GM10266 (cell line): ENCODE data around the gene UBE2N.
A peak's percentile ranks its signal among the peaks of the same experiment; 100 is the strongest.
"Not testable (repeated sequence)": the region's sequence is repeated elsewhere in the genome, so short reads cannot be mapped to it uniquely, and the experiment has no call there.

Source experiments
- DNase-seq: peaks from one replicate; pipeline ENCODE4 v3.0.0; 2012; ENCODE audit errors: extremely low spot score
- CTCF ChIP-seq: IDR thresholded peaks from 2 replicates; pipeline ENCODE4 v1.5.1; 2012; ENCODE audit warnings: mild to moderate bottlenecking, low read depth; ENCODE audit not compliant: control insufficient read depth, insufficient read depth; ENCODE audit errors: missing control alignments

The UBE2N gene

DNA sequence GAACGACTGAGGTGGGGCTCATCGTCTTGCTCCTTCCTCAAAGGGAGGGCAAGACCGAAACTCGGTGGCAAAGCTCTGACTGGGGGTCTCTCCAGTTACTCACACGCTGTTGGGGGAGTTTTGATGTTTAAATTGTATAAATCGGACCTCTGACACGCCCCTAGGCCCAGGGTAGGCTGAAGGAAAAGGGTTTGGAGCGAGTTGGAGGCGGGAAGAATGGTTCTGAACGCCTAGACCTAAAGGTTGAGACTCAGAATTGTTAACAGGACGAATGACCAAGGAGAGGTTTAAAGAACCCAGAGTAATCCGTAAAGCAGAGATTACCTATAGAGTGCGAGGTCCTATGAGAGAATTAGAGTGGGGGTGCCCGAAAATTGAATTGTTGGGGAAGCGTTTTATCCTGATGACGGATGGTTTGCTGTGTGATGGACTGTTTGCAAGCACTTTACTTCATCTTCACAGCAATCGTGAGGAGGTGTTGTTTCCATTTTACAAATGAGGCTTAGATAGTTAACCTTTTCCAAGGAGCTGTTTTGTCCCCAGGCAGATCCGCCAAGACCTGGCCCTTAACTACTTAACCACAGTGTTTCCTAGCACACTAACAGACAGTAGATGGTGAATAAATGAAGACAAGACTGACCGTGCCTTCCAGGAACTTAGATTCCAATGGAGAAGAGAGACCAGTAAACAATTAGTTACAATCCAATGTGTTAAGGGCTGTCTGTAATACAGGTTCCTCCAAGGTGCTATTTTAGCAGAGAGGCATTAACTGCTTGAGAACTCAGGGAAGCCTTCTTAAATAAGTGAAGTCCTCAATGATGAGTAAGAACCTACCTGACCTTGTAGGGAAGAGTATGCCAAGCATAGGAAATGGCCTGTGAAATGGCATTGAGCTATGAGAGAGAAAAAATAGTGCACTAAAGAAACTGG lies 929 bp upstream of the UBE2N start:
- no peak for DNase-seq
- TF ChIP-seq CTCF = no peak

DNA sequence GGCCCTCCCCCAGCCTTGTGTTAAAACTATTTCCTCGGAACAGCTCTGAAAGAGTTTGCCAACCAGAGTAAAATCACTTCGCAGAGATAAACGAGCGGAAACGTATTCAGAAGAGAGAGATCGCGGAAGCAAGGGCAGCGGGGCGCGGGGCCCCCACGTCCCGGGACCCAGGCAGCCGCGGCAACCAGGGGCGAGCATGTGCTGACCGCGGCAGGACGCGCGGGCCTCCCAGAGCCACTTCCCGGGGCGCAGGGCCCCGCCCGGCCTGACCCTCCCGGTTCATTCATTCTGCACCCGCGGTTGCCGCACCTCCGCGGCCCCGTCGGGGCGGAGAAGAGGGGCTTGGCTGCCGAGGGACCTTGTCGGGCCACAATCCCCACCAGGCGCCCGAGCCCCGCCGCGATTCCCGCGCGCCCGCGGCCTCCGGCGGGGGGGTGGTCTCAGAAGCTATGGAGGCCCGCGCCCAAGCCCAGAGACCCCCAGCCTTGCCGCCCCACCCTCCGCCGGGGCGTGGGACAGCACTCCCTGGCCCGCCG lies 598 bp downstream of the UBE2N start:
- DNase-seq = peak; percentile 35

GRCh38 chr12:93440043-93440835 lies 1.5 kb downstream of the UBE2N start:
- DNase-seq = no peak
- no peak for TF ChIP-seq CTCF

More for the DNA sequence above, 598 bp downstream of the UBE2N start:
- no peak for TF ChIP-seq CTCF

DNA sequence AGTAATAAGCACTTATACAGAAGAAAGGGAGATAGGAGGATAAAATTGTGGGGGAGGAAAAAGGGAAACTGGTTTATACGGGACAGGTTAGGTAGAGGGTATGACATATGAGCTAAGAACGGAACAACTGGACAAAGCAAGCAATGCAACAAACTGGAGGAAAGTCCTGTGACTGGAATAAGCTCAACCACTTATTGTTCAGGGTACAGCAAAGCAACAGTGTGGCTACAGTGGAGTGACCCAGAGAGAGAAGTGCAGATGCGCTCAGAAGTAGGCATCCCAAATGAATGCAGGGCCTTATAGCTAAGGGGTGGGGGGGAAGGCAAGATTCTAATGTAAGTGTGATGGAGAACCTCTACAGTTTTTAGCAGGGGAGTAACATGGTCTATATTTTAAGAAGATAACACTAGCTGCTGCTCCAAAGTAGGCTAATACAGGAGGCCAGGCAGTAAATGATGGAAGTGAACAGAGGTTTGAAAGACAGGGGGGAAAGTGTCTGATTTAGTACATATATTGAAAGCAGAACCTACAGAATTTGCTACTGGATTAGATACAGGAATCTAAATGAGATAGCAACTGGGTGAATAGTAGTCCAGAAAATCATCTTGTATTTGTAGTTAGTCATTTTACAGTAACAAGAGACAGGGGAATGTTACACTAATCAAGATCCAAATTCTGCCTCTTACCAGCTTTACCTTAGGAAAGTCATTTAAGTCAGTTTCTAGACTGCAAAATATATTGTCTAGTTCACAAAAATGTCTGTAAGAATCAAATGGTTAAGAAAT lies 3.3 kb downstream of the UBE2N start:
- DNase-seq = no peak
- TF ChIP-seq CTCF = no peak

- no peak for DNase-seq
- TF ChIP-seq CTCF = no peak
Observed at GRCh38 chr12:93434256-93434865, 7.4 kb downstream of the UBE2N start.

DNA sequence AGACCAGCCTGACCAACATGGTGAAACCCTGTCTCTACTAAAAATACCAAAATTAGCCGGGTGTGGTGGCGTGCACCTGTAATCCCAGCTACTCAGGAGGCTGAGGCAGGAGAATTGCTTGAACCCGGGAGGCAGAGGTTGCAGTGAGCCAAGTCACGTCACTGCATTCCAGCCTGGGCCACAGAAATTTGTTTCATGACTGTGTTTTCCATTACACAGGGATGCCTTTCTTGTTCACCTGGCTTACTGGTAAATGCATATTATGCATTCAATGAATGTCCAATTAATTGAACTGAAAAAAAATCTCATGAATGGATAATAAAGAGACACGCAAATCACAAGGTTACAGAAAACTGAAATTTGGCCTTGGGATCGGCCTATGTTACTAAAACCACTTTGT lies 9.7 kb downstream of the UBE2N start:
- DNase-seq = not testable (repeated sequence)

DNA sequence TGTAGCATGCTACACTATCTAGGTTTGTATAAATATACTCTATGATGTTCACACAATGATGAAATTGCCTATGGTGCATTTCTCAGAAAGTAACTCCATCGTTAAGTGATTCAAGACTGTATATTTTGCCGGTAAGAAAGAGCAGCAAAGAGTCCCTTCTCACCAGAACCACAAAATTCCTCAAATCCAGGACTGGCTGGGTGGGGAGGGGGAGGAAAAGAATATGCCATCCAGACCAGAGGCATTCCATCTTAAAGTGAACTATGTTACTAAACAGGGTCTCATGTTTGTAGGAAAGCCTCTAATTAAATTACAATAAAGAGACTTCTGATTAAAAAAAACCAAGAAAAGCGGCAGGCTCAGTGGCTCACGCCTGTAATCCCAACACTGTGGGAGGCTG lies 11.5 kb downstream of the UBE2N start:
- TF ChIP-seq CTCF = no peak

More for the DNA sequence above, 11.5 kb downstream of the UBE2N start:
- no peak for DNase-seq
